ENCODE measurements around the gene FNDC5. TPM values are rescaled to one million over a fixed set of nuclear protein-coding genes. Genes with fewer than 3 reads are reported as not detected.

Gene FNDC5
- total and polyA plus RNA-seq, 9 of the 15 experiments (the other 6 are each of a cell fraction or from before 2014, with no cell fraction given) = 0.06 to 2.1 (median 0.22) TPM

DNA sequence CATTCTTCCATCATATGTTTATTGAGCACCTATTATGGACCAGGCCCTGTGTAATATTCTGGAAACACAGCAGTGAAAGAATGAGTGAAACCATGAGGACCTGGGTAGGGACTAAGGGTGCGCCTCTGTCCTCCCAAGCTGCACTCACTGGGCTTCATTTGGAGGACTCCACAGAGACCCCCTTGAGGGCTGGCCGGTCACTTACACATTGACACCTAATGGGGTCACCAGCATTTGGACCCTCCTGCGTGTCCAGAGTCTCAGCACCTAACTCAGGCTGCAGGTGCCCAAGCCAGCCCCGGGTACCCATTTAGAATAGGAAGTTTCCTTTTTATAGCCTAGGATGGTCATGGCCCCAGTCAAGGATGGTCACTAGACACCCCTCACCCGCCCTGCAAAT, 2.8 kb upstream of the FNDC5 start:
- peaks cover 14 to 38% of the 10 kb centered on the region in 2 experiments; a peak in 4 of 5 replicates for H3K27me3 ChIP-seq (ENCODE audit: control insufficient read depth in 2 of 2, insufficient read depth in 2 of 2, low read length in 2 of 2)
- POLR2A ChIA-PET = interaction anchor here (0.9 kb wide), 1 partner anchor 99 kb away, joined by 3 read pairs; no protein-coding TSS in a partner anchor
- no peaks in the 10 kb centered on the region for H3K9me1 ChIP-seq (ENCODE audit: control insufficient read depth, insufficient read depth, low read length)
- H3K79me2 ChIP-seq (ENCODE audit: control insufficient read depth, insufficient read depth, low read length) = no peaks in the 10 kb centered on the region
- TF ChIP-seq ATF1 (CRISPR knock-in tag; IDR thresholded peaks at IDR 0.05) (no peak), ATF1 (tag; IDR thresholded peaks at IDR 0.05) (no peak), HDAC2 (IDR thresholded peaks at IDR 0.05) (no peak), NR2C2 (CRISPR knock-in tag; IDR thresholded peaks at IDR 0.05) (no peak), NR2C2 (tag; IDR thresholded peaks at IDR 0.05) (no peak), NRF1 (conservative IDR thresholded peaks at IDR 0.05 in 1 of 2, IDR thresholded peaks at IDR 0.05 in 1 of 2) (no peak), HDGF (IDR thresholded peaks at IDR 0.05) (no peak), ZNF589 (CRISPR knock-in tag; IDR thresholded peaks at IDR 0.05; ENCODE audit: low read depth) (no peak), ZNF212 (CRISPR knock-in tag; IDR thresholded peaks at IDR 0.05) (no peak)
- H3K4me2 ChIP-seq (ENCODE audit: insufficient read depth, low read length) = no peak overlapping the region
- in situ Hi-C loops (cut with MboI) (loop anchor here (5.0 kb wide), 1 partner anchor 351 kb away; no protein-coding TSS in a partner anchor), intact Hi-C loops (cut with micrococcal nuclease) (loop anchor here (2.0 to 5.0 kb wide), 3 partner anchors 101 to 471 kb away; no protein-coding TSS in a partner anchor)
- DNase-seq (ENCODE audit: extremely low read depth in 1 of 4, low spot score in 3 of 4) = no peak
- H3K27ac ChIP-seq (ENCODE audit: extremely low read depth, low read depth, low read length) = no peak overlapping the region
- WGBS (ENCODE audit: insufficient coverage, low coverage, missing lambda C conversion rate) = 7% methylated on average over 5 of the region's 5 CpGs
- H3K4me3 ChIP-seq = no peak overlapping the region
- peaks cover 7 to 21% of the 10 kb centered on the region in 2 experiments; a peak in 4 of 5 replicates for H3K4me1 ChIP-seq (replicated peaks in 1 of 2; ENCODE audit: control insufficient read depth in 2 of 2, insufficient read depth in 2 of 2, low read length in 2 of 2)
- H3K9me3 ChIP-seq (replicated peaks; ENCODE audit: control insufficient read depth, insufficient read depth, low read depth, low read length) = no peaks in the 10 kb centered on the region
- no TSS peak for BruUV-seq (replicated peaks)
- H2AFZ ChIP-seq (ENCODE audit: low read depth, low read length) = no peak overlapping the region
- CTCF ChIA-PET (ENCODE audit: low intra/inter-chr PET ratio) = interaction anchor here (0.8 to 2.9 kb wide), 4 partner anchors 161 to 473 kb away, joined by 5 to 26 read pairs (median 6); no protein-coding TSS in a partner anchor
- H4K20me1 ChIP-seq (replicated peaks; ENCODE audit: control insufficient read depth, insufficient read depth, low read length) = peaks cover 25% of the 10 kb centered on the region
- no peaks in the 10 kb centered on the region for H3K36me3 ChIP-seq (ENCODE audit: control insufficient read depth, insufficient read depth, low read length)
- FAIRE-seq = no peak
- no peak overlapping the region for H3K9ac ChIP-seq (ENCODE audit: insufficient read depth in 1 of 2, low read depth in 2 of 2, low read length in 2 of 2)
- ATAC-seq = no peak

Data from K562 (cell line).